Measurements from ENCODE around the gene LOXL3.
A peak's percentile ranks its signal among the peaks of the same experiment; 100 is the strongest.
"Not testable (repeated sequence)": the region's sequence is repeated elsewhere in the genome, so short reads cannot be mapped to it uniquely, and the experiment has no call there.

The LOXL3 gene

DNA sequence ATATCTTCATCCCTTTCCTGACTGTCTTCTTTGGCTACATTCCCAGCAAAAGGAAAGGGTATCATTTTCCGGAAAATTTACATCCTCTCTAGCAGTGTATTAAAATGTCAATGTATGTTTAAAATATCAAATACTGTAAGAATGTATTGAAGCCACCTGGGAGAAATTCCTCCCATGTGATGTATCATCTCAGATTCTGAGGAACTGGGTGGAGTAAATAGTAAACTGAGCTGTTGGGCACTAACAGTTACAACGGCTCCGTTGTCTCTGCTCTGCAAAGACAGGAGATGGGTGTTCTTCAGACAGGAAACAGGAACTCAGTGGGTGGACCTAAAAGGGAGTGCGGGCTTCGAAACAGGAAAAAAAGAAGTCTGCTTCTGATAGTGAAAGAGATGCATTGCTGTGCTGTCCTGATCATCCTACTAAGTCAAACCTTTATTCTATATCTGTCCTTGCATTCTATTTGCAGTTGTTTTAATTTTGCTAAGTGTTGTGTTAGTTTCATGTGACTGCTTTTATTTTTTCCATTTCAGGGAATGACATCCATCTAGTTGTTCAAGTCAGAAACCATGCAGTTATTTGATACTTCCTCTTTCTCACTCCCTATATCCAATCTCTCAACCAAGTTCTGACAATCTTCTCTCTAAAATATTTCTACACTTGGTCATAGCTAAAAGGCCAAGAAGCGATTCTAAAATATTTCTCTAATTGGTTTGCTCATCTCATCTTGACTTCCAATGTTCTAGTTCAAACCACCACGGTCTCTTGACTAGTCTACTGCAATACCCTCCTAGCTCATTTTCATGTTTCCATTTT is 20.2 kb upstream of the LOXL3 start:
- no peak for DNase-seq (ENCODE audit: low read depth in 2 of 2)

DNA sequence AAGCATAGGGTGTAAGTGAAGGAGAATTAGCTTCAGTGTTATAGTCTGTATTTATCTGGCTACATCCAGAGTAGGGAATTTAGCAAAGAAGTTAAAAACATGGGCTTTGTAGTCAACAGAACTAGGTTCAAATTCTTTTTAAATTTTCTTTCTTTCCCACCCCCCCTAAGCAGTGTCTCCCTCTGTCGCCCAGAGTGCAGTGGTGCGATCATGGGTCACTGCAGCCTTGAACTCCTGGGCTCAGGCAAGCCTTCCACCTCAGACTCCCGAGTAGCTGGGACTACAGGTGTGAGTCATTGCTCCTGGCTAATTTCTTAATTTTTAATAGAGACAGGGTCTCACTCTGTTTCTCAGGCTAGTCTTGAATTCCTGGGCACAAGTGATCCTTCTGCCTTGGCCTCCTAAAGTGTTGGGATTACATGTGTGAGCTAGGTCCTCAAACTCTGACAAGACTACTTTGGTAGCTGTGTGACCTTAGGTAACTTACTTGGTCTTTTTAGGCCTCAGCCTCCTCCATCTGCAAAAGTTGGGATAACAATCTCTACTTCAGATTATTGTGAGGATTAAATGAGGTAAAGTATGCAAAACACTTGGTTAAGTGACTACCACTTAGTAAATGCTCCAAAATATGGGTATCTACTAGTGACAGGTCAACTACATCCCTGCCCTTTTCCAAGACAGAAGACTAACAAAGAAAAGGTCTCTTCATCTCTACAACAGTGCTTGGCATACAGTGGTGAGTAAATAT is 18.6 kb upstream of the LOXL3 start:
- DNase-seq (ENCODE audit: low read depth in 2 of 2), result no peak

DNA sequence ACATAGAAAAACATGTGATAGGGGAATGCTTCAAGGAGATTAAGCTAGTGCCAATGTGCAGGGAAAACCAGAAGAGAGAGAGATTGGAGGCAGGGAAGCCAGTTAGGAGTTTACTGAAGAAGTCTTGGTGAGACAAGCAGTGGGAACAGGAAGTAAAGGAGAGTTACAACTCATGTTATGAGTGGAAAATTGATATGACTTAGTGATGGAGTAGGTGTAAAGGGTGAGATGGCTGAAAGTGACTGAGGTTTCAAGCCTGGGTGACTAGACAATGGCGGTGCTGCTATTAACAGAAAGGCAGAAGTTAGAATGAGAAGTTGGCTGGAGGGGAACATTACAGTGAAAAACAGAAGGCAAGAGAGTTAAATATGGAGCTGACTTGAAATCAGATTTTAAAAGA is 17.3 kb upstream of the LOXL3 start:
- DNase-seq (ENCODE audit: low read depth in 2 of 2), result no peak

GRCh38 chr2:74569686-74570085 is 15.9 kb upstream of the LOXL3 start:
- no peak for DNase-seq (ENCODE audit: low read depth in 2 of 2)

DNA sequence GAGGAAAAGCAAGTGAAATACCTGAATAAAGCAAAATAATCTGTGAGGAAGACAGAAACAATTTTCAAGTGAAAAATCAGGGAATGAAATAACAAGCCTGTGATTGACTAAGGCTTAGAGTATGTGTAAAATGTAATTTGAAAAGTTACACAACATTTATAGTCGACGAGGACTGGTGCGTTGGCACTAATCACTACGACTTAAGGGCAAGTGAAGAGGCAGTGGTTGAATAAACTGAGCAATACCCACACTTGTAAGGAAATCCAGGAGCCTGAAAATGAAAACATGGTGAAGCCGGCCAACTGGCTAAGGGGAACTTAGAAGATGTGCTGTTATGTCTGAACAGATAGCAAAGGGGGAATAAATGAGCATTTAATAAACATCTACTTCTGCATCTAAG is 14.1 kb upstream of the LOXL3 start:
- no peak for DNase-seq (ENCODE audit: low read depth in 2 of 2)

GRCh38 chr2:74566754-74567085 is 13.0 kb upstream of the LOXL3 start:
- DNase-seq (ENCODE audit: low read depth in 2 of 2), result no peak

- DNase-seq (ENCODE audit: low read depth in 2 of 2), result no peak
These were observed 12.5 kb upstream of the LOXL3 start for GRCh38 chr2:74566076-74566753.

DNA sequence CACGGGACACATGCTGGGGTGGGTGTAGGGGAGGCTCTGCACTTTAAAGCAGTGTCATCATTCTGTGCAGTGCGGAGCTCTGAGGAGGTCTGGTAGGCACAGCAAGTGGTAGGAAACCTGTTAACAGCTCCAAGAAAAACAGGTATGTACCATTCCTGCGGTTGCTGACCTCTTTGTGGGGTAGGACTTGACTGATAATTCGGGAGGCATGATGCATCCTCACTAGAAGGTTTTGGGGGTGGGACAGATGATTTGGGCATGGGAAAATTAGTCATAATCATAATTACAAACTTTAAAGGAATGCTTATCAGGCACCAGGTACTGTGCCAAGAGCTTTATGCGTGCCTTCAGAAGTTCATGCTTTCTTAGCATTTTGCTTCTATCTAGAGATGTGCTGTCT is 10.5 kb upstream of the LOXL3 start:
- no peak for DNase-seq (ENCODE audit: low read depth in 2 of 2)

DNA sequence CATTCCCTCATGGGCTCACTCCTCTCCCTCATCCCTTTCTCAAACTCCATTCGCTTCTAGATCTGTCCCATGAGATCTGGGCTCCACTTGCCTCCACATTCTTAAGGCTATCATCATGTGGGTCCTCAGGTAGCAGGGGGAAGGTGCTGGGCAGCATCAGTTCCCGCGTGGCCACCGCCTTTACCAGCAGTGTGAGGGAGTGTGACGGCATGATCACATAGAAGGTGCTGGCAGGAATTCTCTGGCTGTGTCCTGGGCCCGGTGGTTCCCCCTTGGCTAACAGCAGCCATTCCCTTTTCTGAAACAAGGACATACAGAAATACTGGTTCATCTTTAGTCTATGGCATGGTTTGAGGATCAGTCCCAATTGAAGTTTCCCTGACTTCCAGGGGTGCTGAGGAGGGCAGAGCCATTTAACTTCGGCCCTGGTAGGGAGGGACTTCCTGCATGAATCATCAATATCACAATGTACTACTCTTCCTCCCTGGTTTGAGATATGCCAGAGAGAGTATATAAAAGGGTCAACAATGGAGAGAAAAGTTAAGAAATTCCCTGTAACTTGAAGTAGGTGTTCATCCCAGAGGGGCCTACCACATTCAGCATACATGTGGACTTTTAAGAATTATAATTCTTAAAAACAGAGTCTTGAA is 8.5 kb upstream of the LOXL3 start:
- DNase-seq (ENCODE audit: low read depth in 2 of 2), result no peak

DNA sequence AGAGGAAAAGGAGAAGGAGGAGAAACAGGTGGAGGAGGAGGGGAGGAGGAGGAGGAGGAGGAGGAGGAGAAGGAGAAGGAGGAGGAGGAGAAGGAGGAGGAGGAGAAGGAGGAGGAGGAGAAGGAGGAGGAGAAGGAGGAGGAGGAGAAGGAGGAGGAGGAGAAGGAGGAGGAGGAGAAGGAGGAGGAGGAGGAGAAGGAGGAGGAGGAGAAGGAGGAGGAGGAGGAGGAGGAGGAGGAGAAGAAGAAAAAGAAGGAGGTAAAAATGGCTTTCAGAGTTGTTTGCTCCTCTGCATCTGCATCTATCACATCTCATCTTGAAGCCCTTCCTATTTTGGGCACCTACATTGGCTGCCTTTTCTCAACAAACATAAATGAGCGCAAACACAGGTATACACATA is 7.3 kb upstream of the LOXL3 start:
- not testable (repeated sequence) for DNase-seq (ENCODE audit: low read depth in 2 of 2)

DNA sequence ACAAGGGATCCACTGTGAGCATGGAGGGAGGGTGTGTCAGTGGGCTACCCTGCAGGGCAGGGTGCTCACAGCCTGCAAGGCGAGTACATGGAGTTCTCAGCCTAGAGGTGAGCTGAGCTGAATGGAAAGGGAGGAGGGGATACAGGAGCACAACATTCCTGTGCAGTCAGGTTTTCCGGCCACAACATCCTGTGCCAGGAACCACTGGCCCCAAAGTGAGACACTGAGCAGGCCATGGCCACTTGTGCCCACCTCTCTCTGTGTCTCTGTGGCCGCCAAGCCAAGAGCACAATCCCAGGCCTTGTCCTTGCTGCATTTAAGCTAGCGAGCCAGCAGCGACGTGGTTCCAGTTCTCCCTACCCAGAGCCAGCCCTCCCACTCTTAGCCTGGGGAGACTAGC is 6.8 kb upstream of the LOXL3 start:
- DNase-seq (ENCODE audit: low read depth in 2 of 2), result no peak

DNA sequence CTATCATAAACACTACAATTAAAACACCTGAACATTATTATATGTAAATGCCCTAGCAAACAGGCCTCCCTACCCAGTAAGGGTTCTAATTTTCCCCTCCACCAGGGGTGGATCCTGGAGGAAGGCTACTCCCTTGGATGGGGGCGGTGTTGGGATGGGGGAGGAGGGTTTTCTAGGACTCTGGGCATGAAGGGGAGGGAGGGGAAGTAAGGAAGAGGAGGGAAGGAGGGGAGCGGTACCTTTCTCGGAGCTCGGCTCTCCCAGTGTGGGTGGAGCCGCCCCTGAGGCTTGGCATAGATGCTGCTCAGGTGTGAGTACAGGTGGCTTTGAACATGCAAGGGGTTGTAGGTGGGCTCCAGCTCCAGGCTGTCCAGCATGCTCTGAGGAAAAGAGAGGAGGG is 6.2 kb upstream of the LOXL3 start:
- DNase-seq (ENCODE audit: low read depth in 2 of 2), result no peak

DNA sequence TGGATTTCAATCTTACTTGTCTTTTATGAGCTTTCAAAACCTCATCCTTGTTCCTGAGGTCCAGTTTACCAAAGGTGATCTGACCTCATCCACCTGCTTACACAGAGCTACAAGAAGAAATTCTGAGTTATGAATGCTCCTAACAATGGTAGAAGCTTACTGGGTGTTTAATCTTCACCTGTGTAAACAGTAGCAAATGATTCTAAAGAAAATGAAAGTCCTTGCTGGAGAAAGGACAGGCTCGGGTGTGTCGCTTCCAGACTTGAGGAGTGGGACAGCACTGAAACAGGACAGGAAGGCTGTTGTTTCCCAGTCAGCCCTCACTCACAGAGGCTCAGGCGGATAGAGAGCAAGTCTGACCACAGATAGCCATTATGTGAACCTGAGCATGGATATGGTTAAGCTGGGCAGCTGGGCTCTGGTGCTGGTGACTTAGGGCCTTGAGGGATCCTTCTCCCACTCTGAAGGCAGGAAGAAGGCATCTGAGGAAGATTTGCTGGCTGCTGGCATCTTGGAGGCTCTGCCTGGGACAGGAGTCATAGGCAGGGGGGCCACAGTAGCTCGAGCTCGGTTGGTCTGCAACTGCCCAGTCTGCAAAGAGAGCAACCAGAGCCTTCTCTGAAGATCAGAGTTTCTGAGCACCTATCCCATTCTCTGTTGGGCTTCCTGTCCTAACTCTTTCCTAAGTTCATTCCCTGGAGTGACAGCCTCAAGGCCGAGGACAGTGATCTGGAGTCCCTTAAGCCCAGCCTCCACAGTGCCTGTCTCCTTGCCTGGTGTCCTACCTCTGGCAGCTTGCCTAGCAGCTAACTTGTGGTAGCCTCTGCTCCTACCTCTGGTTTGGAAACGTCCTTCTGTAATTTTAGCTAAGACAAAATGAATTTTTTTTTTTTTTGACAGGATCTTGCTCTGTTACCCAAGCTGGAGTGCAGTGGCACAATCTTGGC is 4.8 kb upstream of the LOXL3 start:
- no peak for DNase-seq (ENCODE audit: low read depth in 2 of 2)

GRCh38 chr2:74556831-74557370 is 3.2 kb upstream of the LOXL3 start:
- no peak for DNase-seq (ENCODE audit: low read depth in 2 of 2)

- DNase-seq (ENCODE audit: low read depth in 2 of 2), result no peak
These were observed 2.4 kb upstream of the LOXL3 start for GRCh38 chr2:74556159-74556558.

DNA sequence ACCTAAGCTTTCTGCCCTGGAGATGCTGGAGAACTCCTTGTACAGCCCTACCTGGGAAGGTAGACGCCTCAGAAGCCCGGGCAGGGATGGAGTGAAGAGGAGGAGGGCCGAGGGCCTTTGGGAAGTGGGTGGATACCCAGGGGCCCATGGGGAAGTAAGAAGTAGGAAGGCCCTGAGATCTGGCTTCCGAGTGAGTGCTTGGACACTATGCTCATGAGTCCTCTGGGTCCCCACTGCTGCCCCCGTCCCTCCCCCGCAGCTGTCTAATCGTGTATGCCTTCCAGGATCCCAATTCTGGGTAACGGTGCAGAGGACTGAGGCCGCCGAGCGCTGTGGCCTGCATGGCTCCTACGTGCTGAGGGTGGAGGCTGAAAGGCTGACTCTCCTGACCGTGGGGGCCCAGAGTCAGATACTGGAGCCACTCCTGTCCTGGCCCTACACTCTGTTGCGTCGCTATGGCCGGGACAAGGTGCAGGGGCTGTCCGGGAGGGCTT is 1.9 kb upstream of the LOXL3 start:
- no peak for DNase-seq (ENCODE audit: low read depth in 2 of 2)

GRCh38 chr2:74554820-74555531 is 1.2 kb upstream of the LOXL3 start:
- DNase-seq (ENCODE audit: low read depth in 2 of 2), result peak in 1 of 2 donors; percentile 26

DNA sequence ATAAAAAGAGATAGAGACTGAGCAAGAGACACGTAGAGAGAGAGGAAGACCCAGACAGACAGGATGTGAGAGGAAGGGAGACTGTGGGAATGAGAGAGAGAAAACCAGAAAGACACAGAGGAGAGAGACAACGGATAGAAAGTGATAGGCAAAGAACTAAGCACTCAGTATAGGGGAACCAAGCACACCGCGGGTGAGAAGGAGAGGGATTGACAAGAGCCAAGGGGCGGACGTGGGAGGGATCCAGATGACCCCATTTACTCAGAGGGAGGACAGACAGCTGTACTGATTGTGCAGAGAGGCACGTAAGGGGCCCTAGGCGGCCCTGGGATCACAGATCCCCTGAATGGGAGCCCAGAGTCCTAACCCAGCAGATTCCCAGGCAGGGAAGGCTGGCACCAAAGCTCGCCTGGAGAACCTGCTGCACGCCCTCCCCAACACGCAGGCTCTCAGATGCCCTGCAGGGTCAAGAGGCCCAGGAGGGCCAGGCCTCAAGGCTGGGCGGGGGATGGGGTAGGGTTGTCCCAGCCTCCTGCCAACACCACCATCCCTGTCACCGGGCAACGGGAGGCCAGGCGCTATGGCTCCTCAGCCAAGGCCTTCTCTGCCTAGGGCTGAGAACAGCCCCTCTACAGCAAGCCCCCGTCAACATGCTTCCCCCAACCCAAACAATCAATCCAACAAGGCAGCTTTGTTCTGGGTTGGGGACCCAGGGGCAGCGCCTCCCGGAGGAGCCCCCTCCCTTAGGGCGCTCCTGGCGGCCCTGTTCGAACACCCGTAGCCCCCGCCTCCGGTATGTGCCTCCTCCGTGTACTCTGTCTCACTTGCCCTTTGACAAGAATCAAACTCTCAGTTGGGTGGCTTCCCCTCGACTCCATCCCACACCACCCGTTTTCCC is 579 bp downstream of the LOXL3 start:
- DNase-seq (ENCODE audit: low read depth in 2 of 2), result no peak

Data from activated CD4-positive, alpha-beta T cell treated with anti-CD3 and anti-CD28 coated beads for 24 hours (primary cell).